ENCODE data around the gene ANKRD29.
"Not testable (repeated sequence)": the region's sequence is repeated elsewhere in the genome, so short reads cannot be mapped to it uniquely, and the experiment has no call there.

Gene ANKRD29

DNA sequence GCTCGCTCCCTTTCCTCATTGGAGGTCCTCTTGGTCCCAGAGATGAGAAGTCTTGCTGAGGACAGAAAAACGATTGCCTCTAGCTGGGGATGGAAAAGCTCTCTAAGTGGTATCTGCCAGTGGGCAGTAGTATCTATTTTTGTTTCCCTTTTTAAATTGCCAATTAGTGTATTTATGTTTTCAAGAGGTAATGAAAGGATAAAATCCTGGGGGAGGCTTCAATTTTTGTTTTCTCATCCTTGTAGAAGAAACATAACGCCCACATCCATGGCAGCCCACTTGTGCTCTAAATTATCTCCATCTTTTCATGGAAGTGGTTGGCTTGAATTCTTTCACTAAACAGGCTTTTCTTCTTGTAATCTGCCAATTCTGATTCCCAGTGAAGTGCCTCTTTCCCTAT is 14.3 kb downstream of the ANKRD29 start:
- FAIRE-seq (no peak), DNase-seq (ENCODE audit: extremely low spot score, insufficient read length, low read depth) (no peak)

DNA sequence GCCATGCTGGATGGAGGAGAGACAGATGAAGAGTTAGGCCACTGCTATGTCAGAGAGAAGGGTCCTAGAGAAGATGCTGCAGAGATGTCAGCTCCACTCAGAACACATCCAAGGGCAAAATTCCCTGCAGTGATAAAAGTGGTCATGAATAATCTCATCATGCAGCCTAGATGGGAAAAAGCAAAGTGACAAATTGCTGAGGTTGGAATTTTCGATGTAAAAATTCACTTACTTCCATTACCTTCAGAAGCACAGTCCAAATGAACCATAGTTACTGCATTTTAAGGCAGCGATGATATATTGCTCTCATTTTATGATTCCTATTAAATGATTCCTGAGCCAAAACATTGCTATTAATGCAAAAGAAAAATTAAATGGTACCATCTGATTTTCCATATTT is 16.4 kb downstream of the ANKRD29 start:
- DNase-seq (ENCODE audit: extremely low spot score, insufficient read length, low read depth) = no peak
- FAIRE-seq = no peak

DNA sequence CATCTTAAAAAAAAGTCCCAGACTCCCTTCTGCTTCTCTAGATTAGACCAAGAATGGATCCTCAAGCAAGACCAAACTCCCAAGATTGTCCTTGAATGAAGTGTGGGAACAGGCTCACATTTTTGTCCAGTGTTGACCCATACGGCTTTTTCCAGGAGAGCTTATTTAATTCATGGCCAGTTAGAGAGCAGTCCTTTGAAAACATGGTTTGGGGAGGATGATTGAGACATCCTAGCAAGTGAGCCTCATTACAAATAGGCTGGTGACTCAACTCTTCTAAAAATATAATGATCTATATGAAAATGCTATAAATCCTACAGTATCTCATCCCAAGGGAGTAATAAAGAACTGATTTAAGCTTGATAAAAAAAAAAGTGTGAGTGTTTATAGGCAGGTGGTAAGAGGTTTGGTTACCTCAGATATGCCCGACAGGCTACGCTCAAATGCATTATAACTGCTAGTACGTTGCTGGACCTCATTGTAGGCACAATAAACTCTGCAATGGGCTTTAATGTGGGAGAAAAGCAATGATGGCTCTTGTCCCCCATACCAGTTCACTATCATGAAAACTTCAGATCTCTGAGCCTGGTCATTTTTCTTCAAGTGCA is 17.0 kb downstream of the ANKRD29 start:
- DNase-seq (ENCODE audit: extremely low spot score, insufficient read length, low read depth) = no peak
- no peak for FAIRE-seq

DNA sequence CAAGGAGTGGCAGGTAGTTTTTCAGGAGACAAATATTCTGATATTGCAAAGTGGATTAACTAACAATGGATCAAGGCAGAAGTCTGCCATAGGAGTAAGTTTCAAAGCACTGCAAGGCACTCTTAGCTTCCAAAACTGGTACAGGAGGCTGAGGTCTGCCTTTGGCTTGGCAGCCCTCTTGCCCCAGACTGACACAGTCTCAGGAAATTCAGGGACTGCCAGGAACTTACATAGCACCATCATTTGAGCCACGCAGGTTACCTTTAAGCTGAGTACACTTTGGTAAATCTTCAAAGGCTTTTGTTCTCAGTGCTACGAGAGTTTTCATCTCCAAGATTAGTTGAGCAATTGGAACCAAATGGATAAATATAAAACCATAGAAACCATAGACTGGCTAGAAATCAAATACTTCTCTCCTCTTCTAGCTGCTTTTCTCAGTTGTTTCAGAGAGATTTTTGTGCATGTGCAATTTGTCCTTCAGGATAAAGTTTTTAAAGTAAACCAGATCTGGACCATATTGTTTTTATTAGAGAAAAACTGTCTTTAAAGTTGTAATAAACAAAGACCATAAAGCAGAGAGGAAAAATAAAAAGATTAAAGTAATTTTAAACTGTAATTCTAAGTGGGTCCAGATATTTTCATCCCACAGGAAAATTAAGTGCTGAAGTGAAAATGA is 18.8 kb downstream of the ANKRD29 start:
- DNase-seq (ENCODE audit: extremely low spot score, insufficient read length, low read depth) (no peak), FAIRE-seq (no peak)

DNA sequence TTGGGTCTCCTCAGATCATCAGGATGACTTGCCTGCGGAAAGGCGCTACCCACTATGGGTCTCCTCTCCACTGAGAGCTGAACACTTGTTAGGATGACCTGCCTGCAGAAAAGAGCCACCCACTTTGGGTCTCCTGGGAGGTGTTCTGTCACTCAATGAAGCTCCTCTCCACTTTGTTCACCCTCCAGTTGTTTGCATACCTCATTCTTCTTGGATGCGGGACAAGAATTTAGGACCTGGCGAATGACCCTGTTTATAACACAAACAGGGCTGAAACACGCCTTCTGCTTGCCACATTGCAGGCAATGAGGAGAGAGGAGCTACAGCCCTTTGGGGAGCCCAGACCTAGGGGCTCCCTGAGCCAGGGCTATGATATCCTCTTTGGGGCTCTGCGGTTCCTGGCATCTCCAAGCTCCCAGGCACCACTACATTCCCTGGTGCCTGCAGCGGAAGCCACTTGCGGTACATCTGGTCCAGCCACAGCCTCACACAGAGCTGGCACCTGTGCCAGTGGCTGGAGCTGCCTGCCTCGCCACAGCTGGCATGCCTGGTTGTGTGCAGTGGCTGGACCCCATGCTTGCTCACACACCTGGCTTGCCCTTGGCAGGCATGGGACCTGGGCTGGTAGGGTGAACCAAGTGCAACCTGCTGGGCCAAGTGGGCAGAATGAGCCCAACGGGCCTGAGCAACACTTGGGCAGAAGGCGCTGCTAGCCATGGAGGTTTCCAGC is 20.6 kb downstream of the ANKRD29 start:
- DNase-seq (ENCODE audit: extremely low spot score, insufficient read length, low read depth) (no peak), FAIRE-seq (no peak)

DNA sequence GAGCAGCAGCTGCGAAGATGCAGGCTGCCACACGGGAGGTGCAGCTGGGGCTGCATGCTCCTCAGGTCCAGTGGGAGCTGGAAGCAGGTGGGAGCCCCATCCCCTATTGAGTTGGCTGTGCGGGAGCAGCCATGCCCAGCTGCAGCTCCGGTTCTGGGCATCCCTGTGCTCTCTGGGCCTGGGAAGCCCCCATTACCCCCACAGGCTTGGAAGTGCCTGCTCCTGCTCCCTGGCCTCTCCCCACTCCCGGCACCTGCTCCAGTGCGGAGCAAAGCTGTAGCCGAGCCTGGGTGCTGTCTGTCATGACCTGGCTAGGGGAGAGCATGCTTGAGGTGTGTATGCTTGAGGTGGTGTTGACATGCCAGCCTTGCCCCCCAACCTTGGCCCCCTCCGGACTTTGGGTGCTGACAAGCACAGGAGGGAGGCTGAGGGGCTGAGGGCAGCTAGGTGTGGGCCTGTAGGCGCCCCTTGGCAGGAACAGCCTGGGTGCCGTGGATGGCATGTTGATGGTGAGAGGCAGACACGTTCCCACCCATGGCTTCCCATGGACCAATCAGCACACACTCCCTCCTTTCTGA is 21.5 kb downstream of the ANKRD29 start:
- FAIRE-seq (no peak), DNase-seq (ENCODE audit: extremely low spot score, insufficient read length, low read depth) (no peak)

DNA sequence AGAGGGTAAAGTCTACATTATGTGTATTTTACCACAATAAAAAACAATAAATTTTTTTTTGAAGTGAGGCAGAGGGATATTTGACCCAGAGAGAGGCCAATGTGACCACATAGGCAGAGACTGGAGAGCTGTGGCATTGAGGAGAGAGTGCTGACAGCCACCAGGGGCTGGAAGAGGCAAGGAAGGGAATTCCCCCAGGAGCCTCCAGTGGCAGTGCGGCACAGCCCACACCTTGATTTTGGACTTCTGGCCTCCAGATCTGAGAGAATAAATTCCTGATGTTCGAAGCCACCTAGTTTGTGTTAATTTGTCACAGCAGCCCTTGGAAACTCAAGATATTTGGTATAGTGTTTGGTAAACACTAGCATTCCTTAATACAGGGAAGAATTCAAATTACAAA is 22.7 kb downstream of the ANKRD29 start:
- FAIRE-seq (no peak), DNase-seq (ENCODE audit: extremely low spot score, insufficient read length, low read depth) (no peak)

DNA sequence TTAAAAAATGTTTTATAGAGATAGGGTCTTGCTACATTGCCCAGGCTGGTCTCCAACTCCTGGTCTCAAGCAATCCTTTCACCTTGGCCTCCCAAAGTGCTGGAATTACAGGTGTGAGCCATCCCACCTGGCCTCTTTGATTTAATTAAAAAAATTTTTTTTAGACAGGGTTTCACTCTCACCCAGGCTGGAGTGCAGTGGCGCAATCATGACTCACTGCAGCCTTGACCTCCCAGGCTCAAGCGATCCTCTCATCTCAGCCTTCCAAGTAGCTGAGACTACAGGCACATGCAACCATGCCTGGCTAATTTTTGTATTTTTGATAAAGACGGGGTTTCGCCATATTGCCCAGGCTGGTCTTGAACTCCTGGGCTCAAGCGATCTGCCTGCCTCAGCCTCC is 26.3 kb downstream of the ANKRD29 start:
- not testable (repeated sequence) for DNase-seq (ENCODE audit: extremely low spot score, insufficient read length, low read depth); FAIRE-seq

DNA sequence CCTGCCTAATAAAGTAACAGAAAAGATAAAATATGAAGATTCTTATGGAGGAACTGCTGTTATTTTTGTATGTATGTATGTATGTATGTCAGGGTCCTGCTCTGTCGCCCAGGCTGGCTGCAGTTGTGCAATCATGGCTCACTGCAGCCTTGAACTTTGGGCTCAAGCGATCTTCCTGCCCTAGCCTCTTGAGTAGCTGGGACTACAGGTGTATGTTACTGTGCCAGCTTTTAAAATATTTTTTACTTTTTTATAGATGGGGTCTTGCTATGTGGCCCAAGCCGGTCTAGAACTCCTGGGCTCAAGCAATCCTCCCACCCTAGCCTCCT is 26.7 kb downstream of the ANKRD29 start:
- FAIRE-seq (no peak), DNase-seq (ENCODE audit: extremely low spot score, insufficient read length, low read depth) (no peak)

DNA sequence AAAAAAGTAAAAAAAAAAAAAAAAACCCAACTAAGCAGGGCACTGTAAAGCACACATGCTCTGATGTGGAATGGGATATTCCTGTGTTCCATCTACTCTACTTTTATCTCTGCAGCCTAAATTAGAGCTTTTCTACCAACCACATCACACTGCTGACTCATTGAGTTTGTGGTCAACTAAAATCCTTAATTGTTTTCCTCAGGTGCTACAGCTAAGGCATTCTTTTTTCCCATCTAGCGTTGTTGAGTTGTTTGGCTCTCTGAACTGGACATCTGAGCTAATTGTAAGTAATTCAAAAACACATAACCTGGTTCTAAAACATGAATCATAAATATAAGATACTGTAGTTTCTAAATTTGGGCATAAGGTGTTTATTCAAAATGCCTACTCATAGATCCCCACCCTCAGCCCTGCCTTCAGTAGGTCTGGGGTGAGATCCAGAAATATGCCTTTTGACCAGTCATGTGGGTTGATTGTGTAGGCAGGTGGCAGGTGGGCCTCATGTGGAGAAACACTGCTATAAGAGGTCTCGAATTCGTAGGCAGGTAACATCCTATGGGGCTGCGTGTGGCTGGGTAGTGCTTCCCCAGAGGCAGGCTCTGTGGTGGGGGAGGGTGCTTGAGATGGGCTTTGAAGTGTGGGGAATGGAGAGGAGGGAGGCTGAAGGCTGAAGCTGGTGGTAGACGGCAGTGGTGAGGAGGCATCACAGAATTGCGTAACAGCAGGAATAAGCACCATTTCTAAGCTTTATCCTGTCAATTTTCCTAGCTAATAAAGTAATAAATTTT is 27.2 kb downstream of the ANKRD29 start:
- DNase-seq (ENCODE audit: extremely low spot score, insufficient read length, low read depth) (no peak), FAIRE-seq (no peak)

DNA sequence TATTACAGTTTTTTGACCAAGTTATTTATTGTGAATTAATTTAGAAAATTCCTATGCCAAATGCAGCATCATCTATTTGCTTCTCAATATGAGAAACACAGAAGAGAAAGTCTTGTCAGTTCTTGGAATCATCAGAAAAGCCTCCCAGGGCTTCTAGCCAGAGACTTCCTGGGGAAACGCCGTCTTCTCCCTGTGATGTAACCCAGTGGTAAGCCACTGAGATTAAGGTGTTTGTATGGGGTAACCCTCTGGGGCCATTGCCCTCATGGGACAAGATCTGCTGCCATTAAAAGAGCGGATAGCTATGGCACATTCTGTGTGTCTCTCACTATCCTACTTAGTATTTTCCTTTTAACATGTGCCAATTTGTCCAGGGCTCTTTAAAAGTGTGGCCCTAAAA is 28.0 kb downstream of the ANKRD29 start:
- FAIRE-seq (no peak), DNase-seq (ENCODE audit: extremely low spot score, insufficient read length, low read depth) (no peak)

DNA sequence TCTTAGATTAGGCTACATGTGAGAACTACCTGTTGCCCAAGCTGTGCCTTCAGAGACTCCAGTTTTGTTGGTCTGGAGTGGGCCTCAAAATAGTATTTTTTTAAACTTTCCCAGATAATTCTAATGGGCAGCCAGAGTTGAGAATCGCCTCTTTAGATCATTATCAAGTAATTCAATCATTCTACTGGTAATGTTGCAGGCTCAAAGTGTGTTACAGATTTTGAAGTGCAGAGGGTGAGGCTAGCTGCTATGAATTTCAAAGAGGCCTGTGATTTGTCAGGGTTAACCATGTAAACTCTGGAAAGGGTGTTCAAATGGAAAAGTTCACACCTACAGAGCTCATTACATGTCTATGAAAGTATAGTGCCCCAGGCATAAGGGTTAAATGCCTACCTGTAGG is 30.1 kb downstream of the ANKRD29 start:
- DNase-seq (ENCODE audit: extremely low spot score, insufficient read length, low read depth) (no peak), FAIRE-seq (no peak)

DNA sequence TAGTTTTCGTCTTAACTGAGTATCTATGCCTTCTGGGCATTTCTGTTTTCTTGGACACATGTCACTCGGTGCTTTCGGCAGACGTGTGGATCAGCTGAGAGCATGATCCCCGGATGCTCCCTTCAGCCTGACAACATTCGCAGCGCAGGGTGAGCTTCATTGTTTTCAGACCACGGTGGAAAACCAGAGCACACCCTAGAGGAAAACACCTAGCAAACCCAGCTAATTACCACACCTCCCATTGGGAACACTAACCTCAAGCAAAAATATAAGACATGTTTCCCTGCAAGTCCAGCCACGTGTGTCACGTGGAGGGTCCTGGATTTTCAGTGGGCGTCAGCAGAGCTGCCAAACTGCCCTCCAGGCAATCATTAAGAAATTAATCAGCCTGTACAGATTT is 31.0 kb downstream of the ANKRD29 start:
- no peak for FAIRE-seq
- no peak for DNase-seq (ENCODE audit: extremely low spot score, insufficient read length, low read depth)

DNA sequence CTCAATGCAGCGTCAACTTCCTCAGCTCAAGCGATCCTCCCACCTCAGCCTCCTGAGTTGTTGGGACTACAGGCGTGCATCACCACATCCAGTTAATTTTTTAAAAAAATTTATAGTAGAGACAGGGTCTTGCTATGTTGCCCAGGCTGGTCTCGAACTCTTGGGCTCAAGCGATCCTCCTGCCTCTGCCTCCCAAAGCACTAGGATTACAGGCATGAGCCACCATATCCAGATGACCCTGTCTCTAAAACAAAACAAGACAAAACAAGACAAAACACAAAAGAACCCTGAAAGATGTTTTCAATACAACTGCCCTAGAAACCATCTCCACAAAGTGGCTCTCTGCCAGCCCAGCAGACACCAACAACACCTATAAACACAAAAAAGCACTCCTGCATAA is 31.4 kb downstream of the ANKRD29 start:
- no peak for FAIRE-seq
- no peak for DNase-seq (ENCODE audit: extremely low spot score, insufficient read length, low read depth)

DNA sequence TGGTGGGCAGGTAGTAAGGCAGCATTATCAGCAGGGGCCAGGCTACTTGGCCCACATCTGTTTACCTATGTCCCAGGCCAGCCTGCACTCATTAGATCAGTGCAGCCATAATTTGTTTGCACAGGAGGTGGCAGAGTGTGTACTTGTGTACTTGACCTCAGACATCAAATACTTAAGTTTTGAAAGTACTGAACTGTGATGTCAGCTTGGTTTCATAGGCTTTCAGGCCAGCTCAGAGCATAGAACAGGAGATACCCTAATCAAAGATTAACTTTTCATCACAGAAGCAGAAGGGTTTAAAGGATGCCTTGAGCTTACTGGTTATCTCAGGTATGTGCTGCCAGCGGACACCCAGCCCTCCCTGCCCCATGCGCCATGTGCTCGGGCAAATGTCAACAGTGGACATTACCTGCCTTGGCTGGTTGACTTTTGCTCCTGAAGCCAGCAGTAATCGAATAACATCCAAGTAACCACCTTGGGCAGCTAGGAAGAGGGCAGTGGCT is 33.2 kb downstream of the ANKRD29 start:
- DNase-seq (ENCODE audit: extremely low spot score, insufficient read length, low read depth) (no peak), FAIRE-seq (peak; percentile 87)

DNA sequence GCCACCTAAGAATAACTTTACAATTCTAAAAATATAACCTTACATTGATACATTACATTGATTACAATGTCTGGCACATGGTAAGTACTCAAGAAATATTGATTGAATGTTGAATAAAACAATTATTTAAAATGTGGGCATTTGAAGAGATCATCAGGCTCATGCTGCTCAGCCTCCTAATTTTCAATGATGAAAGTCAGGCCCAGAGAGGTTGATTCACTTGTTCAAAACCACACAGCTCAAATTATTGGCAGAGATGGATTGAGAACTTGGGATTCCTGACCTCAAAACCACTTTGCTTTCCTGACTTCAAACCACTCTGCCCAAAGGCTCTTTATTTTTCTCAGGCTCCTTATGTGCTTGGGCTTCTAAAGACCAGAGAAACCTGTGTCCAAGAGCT is 34.7 kb downstream of the ANKRD29 start:
- FAIRE-seq (no peak), DNase-seq (ENCODE audit: extremely low spot score, insufficient read length, low read depth) (no peak)

DNA sequence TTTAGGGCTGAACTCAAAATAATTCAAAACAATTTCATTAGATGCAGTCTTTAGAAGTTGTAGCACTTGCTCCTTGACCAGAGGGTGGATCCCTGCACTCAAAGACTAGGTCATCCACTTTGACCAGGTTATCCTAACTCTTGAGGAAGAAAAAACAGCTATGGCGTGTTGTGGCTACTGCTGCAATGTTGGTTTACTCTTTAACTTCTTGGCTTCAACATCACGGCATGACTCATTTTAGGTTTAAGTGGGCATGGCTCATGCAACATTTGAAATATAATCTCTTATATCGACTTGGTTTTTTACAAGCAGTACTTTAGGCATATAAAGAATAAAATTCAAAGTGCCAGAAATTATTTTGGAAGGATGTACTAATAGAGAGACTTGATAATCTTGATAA is 35.4 kb downstream of the ANKRD29 start:
- no peak for FAIRE-seq
- DNase-seq (ENCODE audit: extremely low spot score, insufficient read length, low read depth) = no peak

DNA sequence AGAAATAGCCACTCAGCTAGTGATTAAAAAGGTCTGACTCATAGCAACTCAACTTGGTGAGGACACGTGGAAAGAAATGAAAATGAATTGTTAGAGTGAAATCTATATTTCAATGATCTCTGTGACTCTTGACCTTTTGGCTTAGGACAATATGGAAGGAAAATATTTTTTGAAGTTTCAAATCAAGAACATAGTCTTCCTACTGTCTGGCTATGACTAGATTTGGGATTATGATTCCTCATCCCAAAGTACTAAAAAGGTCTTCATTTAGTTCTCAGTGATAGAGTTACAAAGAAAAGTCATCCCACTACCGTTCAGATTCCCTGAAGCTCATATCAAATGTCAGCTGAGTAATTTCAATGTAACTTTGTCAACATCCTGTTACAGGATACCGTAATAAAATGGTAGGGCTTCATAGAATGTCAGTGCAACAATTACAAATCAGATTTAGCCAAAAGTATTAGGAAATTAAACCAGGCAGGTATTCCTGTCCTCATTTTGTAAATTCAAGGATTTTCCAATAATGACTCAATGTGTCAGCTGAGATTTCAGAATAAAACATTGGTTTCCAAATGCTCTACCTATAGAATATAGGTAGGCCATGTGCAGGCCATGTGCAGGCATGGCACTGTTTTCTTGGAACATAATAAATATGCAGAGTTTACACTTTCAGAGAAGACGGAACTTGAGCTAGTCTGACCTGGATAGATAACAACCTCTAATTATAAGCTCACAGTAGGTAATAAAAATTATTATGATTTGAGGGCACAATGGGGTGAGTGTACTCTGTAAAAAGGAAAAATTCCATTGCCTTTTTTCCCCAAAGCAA is 36.0 kb downstream of the ANKRD29 start:
- DNase-seq (ENCODE audit: extremely low spot score, insufficient read length, low read depth) = no peak
- no peak for FAIRE-seq

DNA sequence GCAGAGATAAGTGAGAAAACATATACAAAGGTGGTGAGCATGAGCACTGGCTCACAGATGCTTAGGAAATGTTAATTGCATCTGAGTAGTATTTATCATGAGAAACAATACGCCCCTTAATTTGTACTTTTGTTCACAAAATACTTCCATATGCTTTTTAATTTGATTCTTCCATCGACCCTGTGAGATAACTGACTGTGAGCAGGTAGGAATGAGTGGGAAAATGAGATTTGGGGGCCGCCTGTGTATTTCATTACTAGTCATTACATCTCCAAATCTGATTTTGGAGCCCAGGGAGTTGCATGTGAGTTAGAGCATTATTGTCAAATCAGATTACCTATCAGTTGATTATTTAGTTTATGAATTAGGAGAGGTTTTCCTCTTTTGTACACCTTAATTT is 39.7 kb downstream of the ANKRD29 start:
- FAIRE-seq (no peak), DNase-seq (ENCODE audit: extremely low spot score, insufficient read length, low read depth) (no peak)
